ENCODE data around the gene CXCL3.

Gene CXCL3

GRCh38 chr4:74006009-74006476 lies 32.4 kb downstream of the CXCL3 start:
- DNase-seq (ENCODE audit: insufficient read length, low spot score) (no peak), FAIRE-seq (no peak)
- no peak for TF ChIP-seq CTCF (IDR thresholded peaks at IDR 0.05; ENCODE audit: insufficient read depth, missing control alignments)

- FAIRE-seq (no peak), DNase-seq (ENCODE audit: insufficient read length, low spot score) (no peak)
- no peak for TF ChIP-seq CTCF (IDR thresholded peaks at IDR 0.05; ENCODE audit: insufficient read depth, missing control alignments)
Observed at GRCh38 chr4:74005528-74005927, 33.0 kb downstream of the CXCL3 start.

- no peak for DNase-seq (ENCODE audit: insufficient read length, low spot score)
- no peak for TF ChIP-seq CTCF (IDR thresholded peaks at IDR 0.05; ENCODE audit: insufficient read depth, missing control alignments)
- FAIRE-seq, result no peak
Observed at GRCh38 chr4:74004668-74005067, 33.8 kb downstream of the CXCL3 start.

GRCh38 chr4:74000301-74000700 lies 38.2 kb downstream of the CXCL3 start:
- DNase-seq (ENCODE audit: insufficient read length, low spot score), result no peak
- no peak for FAIRE-seq
- TF ChIP-seq CTCF (IDR thresholded peaks at IDR 0.05; ENCODE audit: insufficient read depth, missing control alignments), result no peak

- FAIRE-seq (no peak), DNase-seq (ENCODE audit: insufficient read length, low spot score) (no peak)
- TF ChIP-seq CTCF (IDR thresholded peaks at IDR 0.05; ENCODE audit: insufficient read depth, missing control alignments), result no peak
Observed at GRCh38 chr4:73998040-73999011, 40.2 kb downstream of the CXCL3 start, which contains the start of gene CXCL5. Gene CXCL5 (minus strand): TSS chr4:73998677. CDS start chr4:73998581, 96 bp downstream.

GRCh38 chr4:73992050-73992449 lies 46.4 kb downstream of the CXCL3 start:
- no peak for DNase-seq (ENCODE audit: insufficient read length, low spot score)
- no peak for FAIRE-seq
- TF ChIP-seq CTCF (IDR thresholded peaks at IDR 0.05; ENCODE audit: insufficient read depth, missing control alignments), result no peak

- no peak for FAIRE-seq
- no peak for TF ChIP-seq CTCF (IDR thresholded peaks at IDR 0.05; ENCODE audit: insufficient read depth, missing control alignments)
- no peak for DNase-seq (ENCODE audit: insufficient read length, low spot score)
Observed at GRCh38 chr4:73991742-73992000, 46.8 kb downstream of the CXCL3 start.

Measured in D721Med (cell line).